Amygdala (tissue), 56 donors: ENCODE measurements around the gene CD8B.
"Not testable (repeated sequence)": the region's sequence is repeated elsewhere in the genome, so short reads cannot be mapped to it uniquely, and the experiment has no call there.

Experiments
- DNase-seq, 56 donors: peaks; one replicate each; lab custom pipeline; 2025; lab: John Stamatoyannopoulos, UW

CD8B gene

DNA sequence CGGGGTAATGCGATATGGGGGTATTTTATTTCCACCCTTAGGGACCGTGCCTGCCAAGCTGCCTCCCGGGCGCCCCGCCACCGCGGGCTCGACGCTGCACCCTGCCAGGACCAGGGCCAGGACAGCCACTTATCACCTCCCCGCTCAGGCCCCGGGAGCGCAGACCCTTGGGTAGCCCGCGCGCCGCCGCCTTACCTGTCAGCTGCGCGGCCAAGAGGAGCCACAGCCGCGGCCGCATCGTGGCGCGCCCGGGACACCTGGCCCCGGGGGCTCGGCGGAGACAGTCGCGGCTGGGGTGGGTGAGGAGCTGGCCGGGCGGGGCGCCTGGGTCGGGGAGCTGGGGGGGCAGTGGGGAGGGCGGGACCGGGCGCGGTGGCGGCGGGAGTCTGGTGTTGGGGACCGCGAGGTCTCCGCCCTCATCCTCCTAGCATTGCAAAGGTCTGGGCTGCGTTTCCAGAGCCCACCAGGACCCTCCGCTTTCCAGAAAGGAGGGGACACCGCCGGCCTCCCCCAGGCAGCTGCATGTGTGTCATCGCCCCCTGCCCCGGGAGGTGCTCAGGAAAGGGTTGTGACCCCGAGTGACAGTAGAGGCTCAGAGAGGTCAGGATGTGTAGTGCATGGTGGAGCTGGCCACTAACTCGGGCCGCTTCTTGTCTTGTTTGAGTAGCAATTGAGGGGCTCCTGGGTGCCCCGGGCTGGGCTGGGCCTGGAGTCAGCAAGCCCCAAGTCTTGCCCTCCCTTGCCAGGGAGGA, at the start of gene CD8B:
Gene CD8B, minus strand, starts transcription at position 259 of the 752 bp plus-strand sequence. Its CDS starts 21 bp downstream, at position 238.
- not testable (repeated sequence) for DNase-seq

GRCh38 chr2:86905868-86906267, 44.2 kb upstream of the CD8B start:
- not testable (repeated sequence) for DNase-seq

DNA sequence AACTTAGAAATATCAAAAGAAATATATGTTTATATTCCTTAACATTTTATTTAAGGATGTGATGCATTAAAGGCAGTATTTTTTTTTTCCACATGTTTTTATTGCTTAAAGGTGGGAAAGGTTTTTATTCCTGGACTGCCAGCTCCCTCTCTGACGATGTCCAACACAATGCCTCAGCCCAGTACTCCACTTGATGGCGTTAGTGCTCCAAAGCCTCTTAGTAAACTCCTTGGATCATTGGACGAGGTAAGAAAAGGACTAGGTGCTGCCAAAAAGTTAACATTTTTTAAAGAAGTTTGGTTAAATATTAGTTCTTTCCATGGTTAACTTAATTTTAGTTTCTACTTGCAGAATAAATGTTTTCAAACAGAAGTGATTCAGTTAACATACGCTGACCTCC, 39.0 kb upstream of the CD8B start:
- DNase-seq = not testable (repeated sequence)

DNA sequence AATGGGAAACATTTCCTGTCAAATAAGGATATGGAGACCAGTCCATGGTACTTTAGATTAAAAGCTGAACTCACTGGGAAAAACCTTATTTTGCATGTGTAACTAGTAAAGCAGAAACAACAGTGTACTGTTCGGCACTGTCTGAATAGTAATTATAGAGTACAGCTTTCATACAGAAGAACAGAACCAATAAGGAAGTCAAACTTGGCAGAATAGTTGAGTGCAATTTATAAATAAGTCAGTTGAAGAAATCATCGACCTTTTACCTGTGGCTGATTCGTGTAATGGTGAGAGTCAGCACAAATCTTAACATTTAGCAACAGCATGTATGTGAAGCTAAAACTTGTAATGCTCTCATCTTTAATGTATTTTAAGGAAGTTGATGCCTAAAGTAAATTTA, 24.3 kb upstream of the CD8B start:
- DNase-seq = not testable (repeated sequence)

GRCh38 chr2:86882865-86883264, 21.2 kb upstream of the CD8B start:
- DNase-seq = not testable (repeated sequence)

- not testable (repeated sequence) for DNase-seq
Observed at GRCh38 chr2:86882118-86882665, 20.5 kb upstream of the CD8B start.

GRCh38 chr2:86878986-86879385, 17.3 kb upstream of the CD8B start:
- DNase-seq = not testable (repeated sequence)

- DNase-seq = not testable (repeated sequence)
Observed at GRCh38 chr2:86870941-86871340, 9.3 kb upstream of the CD8B start.

GRCh38 chr2:86868895-86869468, 7.3 kb upstream of the CD8B start:
- not testable (repeated sequence) for DNase-seq

GRCh38 chr2:86862380-86862703, 656 bp upstream of the CD8B start:
- DNase-seq = not testable (repeated sequence)

DNA sequence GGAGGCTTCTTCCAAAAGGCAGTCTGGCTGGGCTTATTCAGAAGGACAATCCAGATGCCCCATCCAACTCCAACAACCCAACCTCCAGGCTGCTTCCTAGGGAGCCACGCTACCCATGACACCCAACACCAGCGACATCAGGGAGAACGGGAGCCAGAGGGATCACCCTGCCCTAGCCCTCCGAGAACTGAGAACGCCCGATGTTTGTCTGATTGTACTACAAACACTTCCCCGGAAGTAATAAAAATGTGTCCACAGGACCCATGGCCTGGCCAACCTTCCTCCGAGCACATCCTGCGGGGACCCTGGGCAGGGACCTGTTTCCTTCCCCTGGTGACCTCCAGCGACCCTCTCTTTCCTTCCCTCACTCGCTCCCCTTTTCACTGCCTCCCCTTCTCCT, 511 bp downstream of the CD8B start:
- not testable (repeated sequence) for DNase-seq

DNA sequence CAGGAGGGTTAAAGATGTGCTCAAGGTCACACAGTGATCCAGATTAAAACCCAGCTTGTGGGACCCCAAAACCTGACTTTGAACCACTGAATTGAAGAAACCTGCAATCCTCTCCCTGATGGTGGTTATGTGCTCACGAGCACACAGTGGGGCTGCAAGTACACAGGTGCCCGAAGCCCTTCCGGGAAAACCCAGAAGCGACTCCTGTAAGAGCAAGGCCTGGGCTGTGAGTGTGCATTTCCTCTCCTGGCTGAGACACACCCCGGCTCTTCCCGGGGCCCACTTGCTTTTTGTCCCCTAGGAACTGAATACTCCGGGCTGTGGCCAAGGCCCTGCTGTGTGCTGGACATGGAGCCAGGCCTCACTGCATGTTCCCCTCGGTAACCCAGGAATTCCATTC, 1.1 kb downstream of the CD8B start:
- DNase-seq = not testable (repeated sequence)

DNA sequence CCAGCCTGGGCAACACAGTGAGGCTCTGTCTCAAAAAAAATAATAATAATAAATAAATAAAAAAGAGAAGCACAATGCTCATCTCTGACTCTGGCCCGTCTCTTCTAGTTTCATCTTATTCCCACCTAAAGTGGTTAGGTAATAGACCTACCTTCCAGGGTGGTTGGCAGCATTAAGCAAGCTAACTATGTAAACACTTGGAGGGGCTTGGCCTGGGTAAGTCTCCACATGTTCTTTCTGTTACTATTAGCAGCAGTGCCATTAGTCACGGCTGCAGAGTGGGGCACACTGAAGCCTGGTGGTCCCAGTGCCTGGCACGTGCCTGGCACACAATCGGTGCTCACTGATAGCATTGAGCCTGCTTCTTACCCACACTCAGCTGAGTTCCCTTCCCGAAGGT, 4.0 kb downstream of the CD8B start:
- not testable (repeated sequence) for DNase-seq

- DNase-seq = not testable (repeated sequence)
Observed at GRCh38 chr2:86856498-86856897, 5.2 kb downstream of the CD8B start.

- not testable (repeated sequence) for DNase-seq
Observed at GRCh38 chr2:86855981-86856380, 5.7 kb downstream of the CD8B start.

DNA sequence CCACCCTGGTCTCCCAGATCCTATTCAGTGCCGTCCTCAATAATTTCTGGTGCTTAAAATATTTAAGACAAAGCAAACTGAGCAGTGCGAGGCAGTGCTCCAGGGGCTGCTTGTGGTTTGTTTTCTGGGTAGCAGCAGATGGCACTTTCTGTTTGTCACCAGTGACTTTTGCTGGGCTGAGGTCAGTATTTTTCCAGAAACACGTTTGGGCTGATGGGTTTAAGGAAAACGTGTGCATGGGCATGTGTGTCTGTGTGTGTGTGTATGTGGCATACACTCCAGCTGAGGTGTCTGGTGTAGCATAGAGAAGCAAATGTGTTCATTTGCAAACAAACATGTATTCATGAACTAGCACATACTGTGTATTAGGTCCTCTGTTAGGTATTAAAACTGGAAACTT, 10.1 kb downstream of the CD8B start:
- DNase-seq = not testable (repeated sequence)

DNA sequence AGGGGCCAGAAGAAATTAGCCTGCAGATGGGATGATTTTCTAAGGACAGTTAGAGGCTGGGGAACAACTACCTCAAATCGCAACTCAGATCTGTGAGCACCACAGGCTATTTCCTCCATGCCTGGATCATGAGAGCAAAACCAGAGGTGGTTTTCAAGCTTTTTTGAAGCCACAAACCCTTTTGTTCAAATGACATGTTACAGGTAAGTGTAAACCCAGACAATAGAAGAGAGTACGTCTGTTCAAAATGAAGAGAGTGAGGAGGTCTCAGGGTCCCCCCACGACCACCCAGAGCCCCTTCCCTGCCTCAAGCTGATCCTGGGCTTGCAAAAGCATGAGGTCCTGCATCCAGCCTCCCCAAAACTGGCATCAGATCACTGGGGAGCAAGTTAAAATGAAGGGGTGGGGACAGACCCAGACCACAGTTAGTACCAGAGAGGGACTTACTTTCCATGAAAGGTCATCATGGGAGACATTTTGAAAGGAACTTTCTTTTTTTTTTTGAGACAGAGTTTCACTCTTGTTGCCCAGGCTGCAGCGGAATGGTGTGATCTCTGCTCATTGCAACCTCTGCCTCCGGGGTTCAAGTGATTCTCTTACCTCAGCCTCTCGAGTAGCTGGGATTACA, 19.0 kb downstream of the CD8B start:
- DNase-seq = not testable (repeated sequence)

- DNase-seq = not testable (repeated sequence)
Observed at GRCh38 chr2:86841330-86841729, 20.4 kb downstream of the CD8B start.

GRCh38 chr2:86839871-86840548, 21.7 kb downstream of the CD8B start:
- DNase-seq = not testable (repeated sequence)

DNA sequence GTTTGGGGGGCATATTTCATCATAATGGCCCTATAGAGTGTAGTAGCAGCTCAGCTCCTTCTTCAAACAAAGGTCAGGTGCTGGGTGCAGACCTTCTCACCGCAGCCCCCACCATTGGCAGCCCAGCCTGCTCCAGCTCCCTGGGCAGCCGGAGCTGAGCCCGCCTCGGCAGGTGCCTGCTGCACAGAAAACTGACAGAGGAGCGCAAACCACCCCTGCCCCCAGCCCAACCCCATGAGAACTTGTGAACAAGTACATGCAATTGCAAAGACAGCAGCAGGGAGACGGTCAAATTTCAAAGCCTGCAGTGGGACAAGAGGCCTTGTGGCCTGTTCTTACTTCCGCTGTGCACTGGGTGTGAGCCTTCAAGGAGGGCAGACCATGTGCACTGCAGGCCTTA, 22.2 kb downstream of the CD8B start:
- not testable (repeated sequence) for DNase-seq

DNA sequence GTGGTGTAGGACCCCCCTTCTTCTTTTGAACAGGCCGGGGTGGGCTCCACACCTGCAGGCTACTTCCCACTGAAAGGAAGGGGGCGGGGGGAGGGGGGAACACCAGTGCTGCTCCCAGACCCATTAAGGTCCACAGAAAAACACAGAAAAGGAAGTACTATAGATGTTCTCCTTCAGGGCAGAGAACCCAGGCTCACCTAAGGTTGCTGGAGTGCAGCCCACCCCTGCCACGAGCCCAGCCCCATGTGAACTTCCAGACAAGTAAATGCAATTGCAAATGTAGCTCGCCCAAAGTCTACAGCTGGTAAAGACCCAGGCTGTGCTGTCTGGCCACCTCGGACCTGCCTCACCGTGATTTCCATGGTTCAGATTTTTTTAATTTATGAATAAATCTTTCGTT, 24.0 kb downstream of the CD8B start:
- not testable (repeated sequence) for DNase-seq
